HEK293T (cell line): Measurements from ENCODE around the gene ETHE1.

ENCODE experiments used
- CTCF ChIA-PET: fragments of 350-600 bp; formaldehyde crosslinking; extraction: SDS; loops from one replicate; lab custom pipeline; 2021; ENCODE audit warnings: antibody characterized with exemption, inconsistent platforms; lab: Yijun Ruan, JAX
- POLR2A ChIA-PET: fragments of 350-600 bp; formaldehyde crosslinking; extraction: SDS; loops from one replicate; lab custom pipeline; 2020; ENCODE audit warnings: antibody characterized with exemption, inconsistent platforms; lab: Yijun Ruan, JAX
- DNase-seq: peaks from one replicate; pipeline ENCODE4 v3.0.0; 2012; ENCODE audit warnings: mixed read lengths; ENCODE audit errors: extremely low spot score
- ARNT ChIP-seq: fragments of 450-650 bp; IDR thresholded peaks from 2 replicates; pipeline ENCODE4 v1.6.1; 2017; ENCODE audit warnings: mild to moderate bottlenecking
- BHLHE40 ChIP-seq: fragments of 450-650 bp; IDR thresholded peaks from 2 replicates; pipeline ENCODE4 v1.6.1; 2016; ENCODE audit warnings: mild to moderate bottlenecking, moderate library complexity, borderline replicate concordance
- CTBP1 ChIP-seq: fragments of 450-650 bp; IDR thresholded peaks from 2 replicates; pipeline ENCODE4 v1.6.1; 2016; ENCODE audit warnings: borderline replicate concordance
- ELF4 ChIP-seq: fragments of 450-650 bp; IDR thresholded peaks from 2 replicates; pipeline ENCODE4 v1.6.1; 2017; ENCODE audit warnings: antibody characterized with exemption
- FOXA1 ChIP-seq: fragments of 450-650 bp; IDR thresholded peaks from 2 replicates; pipeline ENCODE4 v1.6.1; 2016; ENCODE audit warnings: mild to moderate bottlenecking
- FOXK2 ChIP-seq: fragments of 450-650 bp; IDR thresholded peaks from 2 replicates; pipeline ENCODE4 v1.6.1; 2016; ENCODE audit warnings: mild to moderate bottlenecking
- FOXM1 ChIP-seq: fragments of 450-650 bp; IDR thresholded peaks from 2 replicates; pipeline ENCODE4 v1.6.1; 2017; ENCODE audit warnings: mild to moderate bottlenecking, borderline replicate concordance
- HDGF ChIP-seq: fragments of 450-650 bp; IDR thresholded peaks from 2 replicates; pipeline ENCODE4 v1.6.1; 2017; ENCODE audit warnings: antibody characterized with exemption, borderline replicate concordance
- L3MBTL2 ChIP-seq: fragments of 450-650 bp; conservative IDR thresholded peaks from 2 replicates; pipeline ENCODE4 v1.6.1; 2016; ENCODE audit warnings: mild to moderate bottlenecking
- LEF1 ChIP-seq: fragments of 450-650 bp; IDR thresholded peaks from 2 replicates; pipeline ENCODE4 v1.6.1; 2017; ENCODE audit warnings: mild to moderate bottlenecking, borderline replicate concordance
- NFRKB ChIP-seq: fragments of 450-650 bp; IDR thresholded peaks from 2 replicates; pipeline ENCODE4 v1.6.1; 2016; ENCODE audit warnings: mild to moderate bottlenecking, moderate library complexity
- PKNOX1 ChIP-seq: fragments of 450-650 bp; IDR thresholded peaks from 2 replicates; pipeline ENCODE4 v1.6.1; 2016
- SP1 ChIP-seq: fragments of 450-650 bp; IDR thresholded peaks from 2 replicates; pipeline ENCODE4 v1.6.1; 2017
- SUZ12 ChIP-seq: fragments of 450-650 bp; IDR thresholded peaks from 2 replicates; pipeline ENCODE4 v1.6.1; 2016; ENCODE audit warnings: mild to moderate bottlenecking
- TARDBP ChIP-seq: fragments of 450-650 bp; IDR thresholded peaks from 2 replicates; pipeline ENCODE4 v1.6.1; 2016
- ZNF384 ChIP-seq: fragments of 450-650 bp; IDR thresholded peaks from 2 replicates; pipeline ENCODE4 v1.6.1; 2016

ETHE1 gene

GRCh38 chr19:43463381-43464133, 63.4 kb downstream of the ETHE1 start:
- ChIA-PET CTCF (interaction anchor here (0.7 to 1.1 kb wide), 2 partner anchors 16 to 69 kb away, joined by 3 to 4 read pairs; no protein-coding TSS in a partner anchor), POLR2A (interaction anchor here (0.8 to 2.1 kb wide), 3 partner anchors 12 to 41 kb away, joined by 3 to 11 read pairs (median 3); partner anchors contain the start of gene PHLDB3)
- DNase-seq: peak; percentile 99
- TF ChIP-seq PKNOX1: peak; percentile 73
- peak; percentile 18; the same call in 1 of the 2 replicates for TF ChIP-seq HDGF
- peak; percentile 58; the same call in 1 of the 2 replicates for TF ChIP-seq SP1
- TF ChIP-seq NFRKB: no peak
- no peak for TF ChIP-seq SUZ12
- TF ChIP-seq ARNT: no peak

DNA sequence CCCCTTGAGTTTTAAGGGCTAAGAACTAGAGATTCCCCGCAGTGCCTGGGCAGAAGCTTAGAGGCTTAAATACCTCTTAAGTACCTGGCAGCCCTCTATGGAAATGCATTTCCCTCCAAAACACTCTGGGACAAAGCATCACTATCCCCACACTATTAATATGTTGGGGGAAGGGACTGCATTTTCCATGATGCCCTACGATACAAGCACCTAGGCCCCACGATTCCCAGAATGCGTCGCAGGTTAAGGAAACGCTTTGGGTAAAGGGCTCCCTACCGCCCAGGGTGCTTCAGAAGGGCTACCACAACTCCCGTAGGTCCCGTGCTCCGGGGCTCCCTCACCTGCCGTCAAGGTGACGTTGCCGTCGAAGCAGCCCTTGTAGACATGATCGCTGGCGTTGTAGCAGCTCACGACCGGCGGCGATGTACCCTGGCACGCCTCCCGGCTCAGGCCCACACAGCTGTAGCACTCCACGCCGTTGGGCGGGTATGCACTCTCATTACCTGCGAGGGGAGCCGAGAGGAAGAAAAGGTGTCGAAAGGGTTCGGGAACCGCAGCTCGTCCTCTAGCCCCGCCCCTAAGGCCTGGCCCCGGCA, 64.1 kb downstream of the ETHE1 start:
- POLR2A ChIA-PET: interaction anchor here (1.0 to 2.1 kb wide), 2 partner anchors 12 to 41 kb away, joined by 3 to 11 read pairs; partner anchors contain the start of gene PHLDB3
- CTCF ChIA-PET: interaction anchor here (1.1 kb wide), 1 partner anchor 16 kb away, joined by 4 read pairs; no protein-coding TSS in a partner anchor
- no peak for TF ChIP-seq ELF4
- peak; percentile 65 for TF ChIP-seq L3MBTL2
- DNase-seq: no peak

DNA sequence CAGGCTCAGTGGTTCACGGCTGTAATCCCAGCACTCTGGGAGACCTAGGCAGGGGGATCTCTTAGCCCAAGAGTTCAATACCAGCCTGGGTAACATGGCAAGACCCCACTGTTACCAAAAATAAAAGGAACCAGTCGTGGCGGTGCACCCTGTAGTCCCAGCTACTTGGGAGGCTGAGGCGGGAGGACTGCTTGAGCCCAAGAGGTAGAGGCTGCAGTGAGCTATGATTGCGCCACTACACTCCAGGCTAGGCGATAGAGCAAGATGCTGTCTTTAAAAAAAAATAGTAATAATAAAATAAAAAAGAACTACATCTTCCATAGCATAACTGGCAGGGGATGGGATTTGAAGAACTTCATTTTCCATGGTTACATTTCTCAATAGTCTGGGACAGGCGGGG, 64.6 kb downstream of the ETHE1 start:
- ChIA-PET POLR2A (interaction anchor here (1.0 to 2.1 kb wide), 2 partner anchors 13 to 42 kb away, joined by 3 to 11 read pairs; partner anchors contain the start of gene PHLDB3), CTCF (no interaction called here)
- DNase-seq: no peak
- TF ChIP-seq LEF1 (no peak), FOXK2 (no peak), FOXM1 (no peak), TARDBP (no peak), SP1 (no peak), SUZ12 (no peak), ZNF384 (no peak), NFRKB (no peak), BHLHE40 (no peak), HDGF (no peak), L3MBTL2 (no peak), CTBP1 (no peak), ELF4 (no peak), PKNOX1 (no peak), ARNT (no peak), FOXA1 (no peak)

DNA sequence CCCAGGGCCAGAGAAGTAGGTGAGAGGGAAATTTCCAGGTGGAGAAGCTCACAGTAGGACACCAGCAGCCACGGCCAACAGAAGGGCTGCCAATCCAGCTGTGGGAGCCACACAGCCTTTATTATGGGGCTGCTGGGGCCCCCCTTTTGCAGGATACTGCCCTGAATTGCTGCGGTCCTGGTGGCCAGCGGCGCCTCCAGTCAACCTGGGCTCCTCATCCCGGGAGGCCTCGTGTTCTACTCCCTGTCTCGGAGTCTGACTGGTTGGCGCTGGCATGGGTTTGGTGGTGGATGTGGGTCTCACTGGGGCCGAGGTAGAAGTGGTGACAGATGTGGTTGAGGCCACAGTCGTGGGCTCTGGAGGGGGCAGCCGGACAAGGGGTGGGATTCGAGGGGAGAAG, 65.7 kb downstream of the ETHE1 start:
- POLR2A ChIA-PET: no interaction called here
- no peak for TF ChIP-seq TARDBP
- no peak for TF ChIP-seq L3MBTL2
- TF ChIP-seq NFRKB: no peak
- TF ChIP-seq CTBP1: no peak
- no peak for TF ChIP-seq FOXM1
- no peak for TF ChIP-seq SP1
- TF ChIP-seq ELF4: no peak
- TF ChIP-seq LEF1: no peak
- no peak for TF ChIP-seq ZNF384
- no peak for TF ChIP-seq PKNOX1
- TF ChIP-seq ARNT: no peak
- no peak for TF ChIP-seq HDGF
- CTCF ChIA-PET: no interaction called here
- no peak for DNase-seq

- DNase-seq: no peak
- TF ChIP-seq SP1 (no peak), BHLHE40 (no peak), ZNF384 (no peak), FOXM1 (no peak), SUZ12 (no peak)
- ChIA-PET POLR2A (interaction anchor here (0.6 to 1.0 kb wide), 2 partner anchors 11 to 59 kb away, joined by 3 read pairs; no protein-coding TSS in a partner anchor), CTCF (interaction anchor here (0.7 to 0.9 kb wide), 2 partner anchors 13 to 202 kb away, joined by 3 read pairs; no protein-coding TSS in a partner anchor)
Measured at GRCh38 chr19:43460362-43461016, 66.5 kb downstream of the ETHE1 start.

- DNase-seq: no peak
- ChIA-PET CTCF (no interaction called here), POLR2A (no interaction called here)
- TF ChIP-seq FOXA1: no peak
- no peak for TF ChIP-seq SUZ12
- TF ChIP-seq ELF4: no peak
- no peak for TF ChIP-seq ARNT
- no peak for TF ChIP-seq BHLHE40
- TF ChIP-seq ZNF384: no peak
- TF ChIP-seq NFRKB: no peak
- TF ChIP-seq FOXM1: no peak
- TF ChIP-seq L3MBTL2: no peak
- TF ChIP-seq TARDBP: no peak
- no peak for TF ChIP-seq FOXK2
- TF ChIP-seq PKNOX1: no peak
- TF ChIP-seq SP1: no peak
- no peak for TF ChIP-seq CTBP1
- no peak for TF ChIP-seq LEF1
- no peak for TF ChIP-seq HDGF
Measured at GRCh38 chr19:43457809-43458208, 69.2 kb downstream of the ETHE1 start.
